Measurements from ENCODE around the gene OGFOD3.

- TF ChIP-seq CTCF (IDR thresholded peaks at IDR 0.05; ENCODE audit: extremely low read depth in 1 of 2, insufficient read depth in 1 of 2, low read depth in 1 of 2, low read length in 2 of 2) = no peak
- TF ChIP-seq EZH2 (IDR thresholded peaks at IDR 0.05; ENCODE audit: borderline replicate concordance, low read depth, low read length, severe bottlenecking) = no peak
- TF ChIP-seq POLR2A (IDR thresholded peaks at IDR 0.05; ENCODE audit: low read depth, low read length) = no peak
- TF ChIP-seq MYC (IDR thresholded peaks at IDR 0.05; ENCODE audit: low read depth, low read length) = no peak
- no peak for TF ChIP-seq POLR2AphosphoS5 (IDR thresholded peaks at IDR 0.05; ENCODE audit: insufficient read depth, low read depth, low read length)
- TF ChIP-seq, protein P1, sequence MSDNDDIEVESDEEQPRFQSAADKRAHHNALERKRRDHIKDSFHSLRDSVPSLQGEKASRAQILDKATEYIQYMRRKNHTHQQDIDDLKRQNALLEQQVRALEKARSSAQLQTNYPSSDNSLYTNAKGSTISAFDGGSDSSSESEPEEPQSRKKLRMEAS (IDR thresholded peaks at IDR 0.05; ENCODE audit: insufficient read depth, insufficient read length) = no peak
- TF ChIP-seq GATA2 (IDR thresholded peaks at IDR 0.05; ENCODE audit: insufficient read depth, insufficient read length, low read depth, low read length) = no peak
Measured at GRCh38 chr17:82465023-82465603, 46.7 kb upstream of the OGFOD3 start.

Data from endothelial cell of umbilical vein (primary cell).